ENCODE results near the gene SCNN1G.
"Not testable (repeated sequence)": the region's sequence is repeated elsewhere in the genome, so short reads cannot be mapped to it uniquely, and the experiment has no call there.

The SCNN1G gene

GRCh38 chr16:23236983-23237382 lies 54.4 kb downstream of the SCNN1G start:
- TF ChIP-seq CTCF (IDR thresholded peaks at IDR 0.05; ENCODE audit: control insufficient read depth, extremely low read depth, insufficient read depth) = no peak
- no peak for DNase-seq (ENCODE audit: low read depth)
- H3K4me3 ChIP-seq (ENCODE audit: low read depth, low read length) = no peak overlapping the region

DNA sequence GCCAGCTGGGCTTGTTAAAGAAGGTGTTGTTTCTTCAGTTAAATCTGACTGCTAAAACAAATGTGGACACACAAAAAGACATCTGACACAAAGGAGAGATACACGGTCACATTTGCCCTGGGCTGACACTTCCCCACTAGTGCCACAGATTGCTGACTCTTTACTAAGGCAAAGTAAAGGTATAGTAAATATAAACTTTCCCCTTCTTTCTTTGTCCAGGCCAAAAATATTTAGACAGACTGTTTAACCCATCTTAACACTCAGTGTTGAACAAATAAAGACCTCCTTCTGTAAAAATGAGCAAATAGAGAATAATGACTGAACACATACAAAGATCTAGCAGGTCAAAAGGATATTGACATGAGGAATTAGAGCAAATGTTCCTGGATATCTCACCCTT lies 58.4 kb downstream of the SCNN1G start:
- H3K4me3 ChIP-seq (ENCODE audit: low read depth, low read length) = no peak overlapping the region
- TF ChIP-seq CTCF (IDR thresholded peaks at IDR 0.05; ENCODE audit: control insufficient read depth, extremely low read depth, insufficient read depth) = no peak
- no peak for DNase-seq (ENCODE audit: low read depth)

DNA sequence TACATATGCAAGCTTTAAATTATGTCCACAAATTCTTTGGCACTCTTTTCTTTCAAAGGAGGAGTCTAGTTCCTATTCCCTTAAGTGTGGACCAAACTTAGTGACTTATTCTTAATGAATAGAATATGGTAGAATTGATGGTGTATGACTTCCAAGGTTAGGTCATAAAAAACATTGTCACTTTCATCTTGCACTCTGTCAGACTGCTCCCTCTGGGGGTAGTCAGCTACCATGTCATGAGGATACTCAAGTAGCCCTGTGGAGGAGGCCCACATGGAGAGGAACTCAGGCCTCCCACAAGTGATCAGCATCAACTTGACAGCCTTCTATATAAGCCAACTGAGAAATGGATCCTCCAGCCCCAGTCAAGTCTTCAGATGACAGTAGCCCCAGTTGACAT lies 61.6 kb downstream of the SCNN1G start:
- TF ChIP-seq CTCF (IDR thresholded peaks at IDR 0.05; ENCODE audit: control insufficient read depth, extremely low read depth, insufficient read depth) = no peak
- H3K4me3 ChIP-seq (ENCODE audit: low read depth, low read length) = no peak overlapping the region
- DNase-seq (ENCODE audit: low read depth) = no peak

GRCh38 chr16:23245268-23245667 lies 62.7 kb downstream of the SCNN1G start:
- TF ChIP-seq CTCF (IDR thresholded peaks at IDR 0.05; ENCODE audit: control insufficient read depth, extremely low read depth, insufficient read depth) = no peak
- no peak overlapping the region for H3K4me3 ChIP-seq (ENCODE audit: low read depth, low read length)
- no peak for DNase-seq (ENCODE audit: low read depth)

- H3K4me3 ChIP-seq (ENCODE audit: low read depth, low read length) = no peak overlapping the region
- DNase-seq (ENCODE audit: low read depth) = no peak
- TF ChIP-seq CTCF (IDR thresholded peaks at IDR 0.05; ENCODE audit: control insufficient read depth, extremely low read depth, insufficient read depth) = no peak
Observed at GRCh38 chr16:23248261-23249194, 66.0 kb downstream of the SCNN1G start.

GRCh38 chr16:23249830-23250229 lies 67.3 kb downstream of the SCNN1G start:
- no peak for DNase-seq (ENCODE audit: low read depth)
- TF ChIP-seq CTCF (IDR thresholded peaks at IDR 0.05; ENCODE audit: control insufficient read depth, extremely low read depth, insufficient read depth) = no peak
- H3K4me3 ChIP-seq (ENCODE audit: low read depth, low read length) = no peak overlapping the region

DNA sequence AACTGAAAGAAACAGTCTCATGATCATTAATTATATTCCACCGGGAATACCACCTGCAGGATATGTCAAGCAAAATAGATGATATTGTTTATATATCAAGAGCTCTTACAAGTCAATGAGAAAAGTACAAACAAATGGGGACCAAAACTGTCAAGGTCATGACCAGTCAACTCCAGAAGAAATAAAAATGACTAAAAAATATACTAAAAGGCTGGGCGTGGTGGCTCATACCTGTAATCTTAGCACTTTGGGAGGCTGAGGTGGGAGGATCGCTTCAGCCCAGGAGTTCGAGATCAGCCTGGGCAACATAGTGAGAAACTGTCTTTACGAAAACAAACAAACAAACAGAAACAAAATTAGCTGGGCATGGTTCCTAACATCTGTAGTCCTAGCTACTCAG lies 69.8 kb downstream of the SCNN1G start:
- DNase-seq (ENCODE audit: low read depth) = no peak
- H3K4me3 ChIP-seq (ENCODE audit: low read depth, low read length) = no peak overlapping the region
- no peak for TF ChIP-seq CTCF (IDR thresholded peaks at IDR 0.05; ENCODE audit: control insufficient read depth, extremely low read depth, insufficient read depth)

- not testable (repeated sequence) for H3K4me3 ChIP-seq (ENCODE audit: low read depth, low read length); DNase-seq (ENCODE audit: low read depth)
Observed at GRCh38 chr16:23253650-23254049, 71.1 kb downstream of the SCNN1G start.
